PC-9 (cell line): ENCODE measurements around the gene ATF2.

Experiments
- CTCF ChIP-seq: fragments of 200-600 bp; sonication (generic); conservative IDR thresholded peaks from 2 replicates; pipeline ENCODE4 v1.6.1; 2017; ENCODE audit warnings: mixed run types, antibody characterized with exemption, mild to moderate bottlenecking, moderate library complexity
- EZH2 ChIP-seq: fragments of 200-600 bp; sonication (generic); IDR thresholded peaks from 2 replicates; pipeline ENCODE4 v1.8.0; 2017; ENCODE audit warnings: antibody characterized with exemption, low read depth

- no peak for TF ChIP-seq EZH2
- TF ChIP-seq CTCF = no peak
Observed at GRCh38 chr2:175062787-175063585, 105.0 kb downstream of the ATF2 start.
